ENCODE data around the gene CAMK1. TPM values are rescaled to one million over a fixed set of nuclear protein-coding genes. Genes with fewer than 3 reads are reported as not detected.

CAMK1 gene
- total RNA-seq, 1 experiment from 2014 or later: 19.7 TPM

GRCh38 chr3:9718118-9718517 lies 51.6 kb downstream of the CAMK1 start:
- H2AFZ ChIP-seq (ENCODE audit: low read depth, low read length, poor library complexity, severe bottlenecking): no peak overlapping the region
- H3K4me2 ChIP-seq (ENCODE audit: low read length): no peak overlapping the region
- no peak for TF ChIP-seq EGR1 (IDR thresholded peaks at IDR 0.05; ENCODE audit: low read depth)
- no peak for TF ChIP-seq ZNF274 (IDR thresholded peaks at IDR 0.05; ENCODE audit: low read depth, low read length)
- TF ChIP-seq CEBPB (IDR thresholded peaks at IDR 0.05; ENCODE audit: low read depth): no peak
- TF ChIP-seq POLR2A (IDR thresholded peaks at IDR 0.05; ENCODE audit: borderline replicate concordance, extremely low read depth, insufficient read depth, insufficient read length): no peak
- no peak for TF ChIP-seq CTCF (IDR thresholded peaks at IDR 0.05 in 2 of 3, conservative IDR thresholded peaks at IDR 0.05 in 1 of 3; ENCODE audit: borderline replicate concordance in 1 of 3, insufficient read depth in 1 of 3, low read depth in 2 of 3, low read length in 2 of 3)
- no peak for TF ChIP-seq JUND (IDR thresholded peaks at IDR 0.05)
- TF ChIP-seq REST (IDR thresholded peaks at IDR 0.05; ENCODE audit: low read depth): no peak
- no peak for TF ChIP-seq YY1 (IDR thresholded peaks at IDR 0.05; ENCODE audit: extremely low read depth, insufficient replicate concordance, low read depth, low read length)
- no peak for TF ChIP-seq ELF1 (IDR thresholded peaks at IDR 0.05; ENCODE audit: borderline replicate concordance, low read depth)
- TF ChIP-seq ATF3 (IDR thresholded peaks at IDR 0.05): no peak
- no peak for TF ChIP-seq MAX (IDR thresholded peaks at IDR 0.05)
- TF ChIP-seq POLR2AphosphoS5 (IDR thresholded peaks at IDR 0.05; ENCODE audit: low read depth, low read length): no peak
- TF ChIP-seq EZH2phosphoT487 (IDR thresholded peaks at IDR 0.05; ENCODE audit: borderline replicate concordance): no peak
- no peak for TF ChIP-seq SRF (IDR thresholded peaks at IDR 0.05; ENCODE audit: low read depth)
- TF ChIP-seq CBX3 (IDR thresholded peaks at IDR 0.05; ENCODE audit: low read depth): no peak
- TF ChIP-seq EZH2 (IDR thresholded peaks at IDR 0.05): no peak
- no peak for TF ChIP-seq RAD21 (IDR thresholded peaks at IDR 0.05; ENCODE audit: low read depth)
- TF ChIP-seq SIN3A (IDR thresholded peaks at IDR 0.05; ENCODE audit: low read depth): no peak
- no peak for TF ChIP-seq ZFX (IDR thresholded peaks at IDR 0.05)
- TF ChIP-seq ZBTB33 (IDR thresholded peaks at IDR 0.05; ENCODE audit: extremely low read depth, insufficient replicate concordance, low read length): no peak
- H4K20me1 ChIP-seq (ENCODE audit: insufficient read depth): no peaks in the 10 kb centered on the region
- H3K4me3 ChIP-seq (replicated peaks in 1 of 2; ENCODE audit: low read depth in 1 of 2, low read length in 2 of 2): no peak overlapping the region
- no peak overlapping the region for H3K9ac ChIP-seq (ENCODE audit: low read length)
- intact Hi-C loops (cut with micrococcal nuclease): loop anchor here (5.0 kb wide), 3 partner anchors 214 to 509 kb away; partner anchors contain the start of gene CRELD1
- no peaks in the 10 kb centered on the region for H3K36me3 ChIP-seq (ENCODE audit: control insufficient read depth in 1 of 2, insufficient read depth in 2 of 2, low read length in 2 of 2)
- CTCF ChIA-PET: no interaction called here
- H3K9me2 ChIP-seq (ENCODE audit: insufficient read depth): no peaks in the 10 kb centered on the region
- H3K79me2 ChIP-seq (ENCODE audit: insufficient read depth, low read length): no peaks in the 10 kb centered on the region
- no peaks in the 10 kb centered on the region for H3K27me3 ChIP-seq (ENCODE audit: insufficient read depth, low read length)
- no peak for DNase-seq (ENCODE audit: low read depth, low spot score)
- H3K27ac ChIP-seq (ENCODE audit: low read depth, low read length): no peak overlapping the region
- BruUV-seq (replicated peaks): no TSS peak
- POLR2A ChIA-PET: interaction anchor here (0.8 kb wide), 1 partner anchor 74 kb away, joined by 3 read pairs; the partner anchor contains the start of genes ARPC4 and TADA3
- no peaks in the 10 kb centered on the region for H3K9me3 ChIP-seq (ENCODE audit: control insufficient read depth in 1 of 2, insufficient read depth in 1 of 2, low read depth in 1 of 2, low read length in 2 of 2)
- peaks cover 10 to 14% of the 10 kb centered on the region in 2 experiments for H3K4me1 ChIP-seq (ENCODE audit: control insufficient read depth in 1 of 2, insufficient read depth in 2 of 2, low read length in 2 of 2)
- no peak for ATAC-seq
- RAD21 ChIA-PET (ENCODE audit: low non-redundant PET in 1 of 2, low total read pairs in 2 of 2, uncharacterized antibody in 2 of 2, unreplicated experiment in 2 of 2): no interaction called here
